Chondrocyte (in vitro differentiated cells): ENCODE results near the gene EIF3K. TPM values are rescaled to one million over a fixed set of nuclear protein-coding genes. Genes with fewer than 3 reads are reported as not detected.

ENCODE experiments used
- DNase-seq: peaks from one replicate; pipeline ENCODE4 v3.0.0; 2021; ENCODE audit warnings: mixed read lengths, low spot score
- H3K27ac Mint-ChIP-seq: one replicate; pipeline ENCODE4 v1.8.0; 2021; ENCODE audit warnings: mild to moderate bottlenecking, moderate library complexity, mixed read lengths; ENCODE audit not compliant: unreplicated experiment
- H3K27me3 Mint-ChIP-seq: 2 replicates; pipeline ENCODE4 v1.8.0; 2021; ENCODE audit warnings: low read depth, mixed read lengths
- H3K36me3 Mint-ChIP-seq: 2 replicates; pipeline ENCODE4 v1.8.0; 2021; ENCODE audit warnings: low read depth, mixed read lengths
- H3K4me1 Mint-ChIP-seq: 2 replicates; pipeline ENCODE4 v1.8.0; 2021; ENCODE audit warnings: low read depth, mild to moderate bottlenecking, mixed read lengths
- H3K4me3 Mint-ChIP-seq: one replicate; pipeline ENCODE4 v1.8.0; 2021; ENCODE audit warnings: mild to moderate bottlenecking, moderate library complexity, mixed read lengths; ENCODE audit not compliant: unreplicated experiment
- H3K9me3 Mint-ChIP-seq: 2 replicates; pipeline ENCODE4 v1.8.0; 2021; ENCODE audit warnings: low read depth, mixed read lengths
- CTCF ChIP-seq: fragments of 200-600 bp; sonication (generic); IDR thresholded peaks from 2 replicates; pipeline ENCODE4 v1.5.0; 2021; ENCODE audit warnings: antibody characterized with exemption, mild to moderate bottlenecking, moderate library complexity
- total RNA-seq: library from RNA; stranded (reverse); gene quantifications from 3 replicates; pipeline ENCODE4 v1.2.1, GENCODE V29; 2021

EIF3K gene
- total RNA-seq, 1 donor from 2014 or later: 185 TPM

GRCh38 chr19:38580080-38580479 lies 38.9 kb upstream of the EIF3K start:
- no peaks in the 10 kb centered on the region for H3K4me1 Mint-ChIP-seq
- no peak for TF ChIP-seq CTCF
- H3K27me3 Mint-ChIP-seq: no peaks in the 10 kb centered on the region
- H3K4me3 Mint-ChIP-seq: no peak overlapping the region
- no peaks in the 10 kb centered on the region for H3K36me3 Mint-ChIP-seq
- H3K9me3 Mint-ChIP-seq: no peaks in the 10 kb centered on the region
- no peak for DNase-seq
- H3K27ac Mint-ChIP-seq: no peak overlapping the region

- no peaks in the 10 kb centered on the region for H3K36me3 Mint-ChIP-seq
- peaks cover 3% of the 10 kb centered on the region for H3K27me3 Mint-ChIP-seq
- H3K9me3 Mint-ChIP-seq: no peaks in the 10 kb centered on the region
- no peak for TF ChIP-seq CTCF
- DNase-seq: no peak
- H3K4me1 Mint-ChIP-seq: no peaks in the 10 kb centered on the region
- H3K27ac Mint-ChIP-seq: peak overlapping the region; percentile 50
- H3K4me3 Mint-ChIP-seq: no peak overlapping the region
These were observed 35.6 kb upstream of the EIF3K start for GRCh38 chr19:38583219-38583984.

GRCh38 chr19:38583985-38584305 lies 35.0 kb upstream of the EIF3K start:
- H3K27ac Mint-ChIP-seq: peak overlapping the region; percentile 50
- no peaks in the 10 kb centered on the region for H3K4me1 Mint-ChIP-seq
- no peak for TF ChIP-seq CTCF
- no peaks in the 10 kb centered on the region for H3K36me3 Mint-ChIP-seq
- H3K4me3 Mint-ChIP-seq: no peak overlapping the region
- no peak for DNase-seq
- H3K9me3 Mint-ChIP-seq: no peaks in the 10 kb centered on the region
- H3K27me3 Mint-ChIP-seq: peaks cover 3% of the 10 kb centered on the region

- Mint-ChIP-seq H3K27me3 (peaks cover 6% of the 10 kb centered on the region), H3K36me3 (no peaks in the 10 kb centered on the region)
- TF ChIP-seq CTCF: no peak
These were observed 31.4 kb upstream of the EIF3K start for GRCh38 chr19:38587562-38587961.

GRCh38 chr19:38588041-38588440 lies 30.9 kb upstream of the EIF3K start:
- no peak overlapping the region for H3K27ac Mint-ChIP-seq
- H3K36me3 Mint-ChIP-seq: no peaks in the 10 kb centered on the region
- no peak overlapping the region for H3K4me3 Mint-ChIP-seq
- no peak for TF ChIP-seq CTCF
- no peaks in the 10 kb centered on the region for H3K4me1 Mint-ChIP-seq
- DNase-seq: no peak
- no peaks in the 10 kb centered on the region for H3K9me3 Mint-ChIP-seq
- peaks cover 6% of the 10 kb centered on the region for H3K27me3 Mint-ChIP-seq

More at GRCh38 chr19:38587562-38587961, 31.4 kb upstream of the EIF3K start:
- no peak overlapping the region for H3K4me3 Mint-ChIP-seq
- DNase-seq: no peak
- H3K27ac Mint-ChIP-seq: no peak overlapping the region
- H3K9me3 Mint-ChIP-seq: no peaks in the 10 kb centered on the region
- no peaks in the 10 kb centered on the region for H3K4me1 Mint-ChIP-seq
